ENCODE data around the gene PRSS22. TPM values are rescaled to one million over a fixed set of nuclear protein-coding genes. Genes with fewer than 3 reads are reported as not detected.

Gene PRSS22
- polyA plus RNA-seq, 1 experiment: 0.11 TPM

DNA sequence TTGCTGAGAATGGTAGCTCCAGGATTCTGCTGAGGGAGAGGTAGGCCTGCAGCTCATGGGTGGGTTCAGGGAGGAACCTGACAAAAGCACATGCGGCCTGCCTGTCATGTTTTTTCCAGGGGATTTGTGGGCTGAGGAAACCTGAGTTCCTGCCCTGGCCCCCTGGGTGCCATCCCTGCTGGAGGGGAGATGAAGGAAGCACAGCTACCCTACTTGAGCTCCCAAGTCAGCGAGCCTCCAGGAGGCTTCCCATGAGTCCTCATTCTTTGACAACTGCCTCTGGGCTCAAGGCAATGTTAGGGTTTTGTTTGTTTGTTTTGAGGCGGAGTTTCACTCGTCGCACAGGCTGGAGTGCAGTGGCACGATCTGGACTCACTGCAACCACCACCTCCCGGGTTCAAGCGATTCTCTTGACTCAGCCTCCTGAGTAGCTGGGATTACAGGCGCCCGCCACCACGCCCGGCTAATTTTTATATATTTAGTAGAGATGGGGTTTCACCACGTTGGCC, 41.6 kb upstream of the PRSS22 start:
- ChIA-PET POLR2A (interaction anchor here (1.7 kb wide), 1 partner anchor 16 kb away, joined by 6 read pairs; the partner anchor contains the start of gene FLYWCH2), CTCF (interaction anchor here (0.6 to 1.5 kb wide), 3 partner anchors 12 to 27 kb away, joined by 3 to 7 read pairs (median 4); no protein-coding TSS in a partner anchor)
- Histone ChIP-seq H3K27me3 (ENCODE audit: control insufficient read depth, insufficient read depth, low read length) (no peaks in the 10 kb centered on the region), H3K27ac (ENCODE audit: low read depth, low read length) (no peak overlapping the region), H3K4me3 (ENCODE audit: low read depth, low read length) (no peak overlapping the region), H3K9me3 (ENCODE audit: control insufficient read depth, insufficient read depth, low read length) (no peaks in the 10 kb centered on the region; the same call in 1 of the 2 replicates)
- no peak for DNase-seq (ENCODE audit: low read depth, low spot score)
- TF ChIP-seq, protein P1, sequence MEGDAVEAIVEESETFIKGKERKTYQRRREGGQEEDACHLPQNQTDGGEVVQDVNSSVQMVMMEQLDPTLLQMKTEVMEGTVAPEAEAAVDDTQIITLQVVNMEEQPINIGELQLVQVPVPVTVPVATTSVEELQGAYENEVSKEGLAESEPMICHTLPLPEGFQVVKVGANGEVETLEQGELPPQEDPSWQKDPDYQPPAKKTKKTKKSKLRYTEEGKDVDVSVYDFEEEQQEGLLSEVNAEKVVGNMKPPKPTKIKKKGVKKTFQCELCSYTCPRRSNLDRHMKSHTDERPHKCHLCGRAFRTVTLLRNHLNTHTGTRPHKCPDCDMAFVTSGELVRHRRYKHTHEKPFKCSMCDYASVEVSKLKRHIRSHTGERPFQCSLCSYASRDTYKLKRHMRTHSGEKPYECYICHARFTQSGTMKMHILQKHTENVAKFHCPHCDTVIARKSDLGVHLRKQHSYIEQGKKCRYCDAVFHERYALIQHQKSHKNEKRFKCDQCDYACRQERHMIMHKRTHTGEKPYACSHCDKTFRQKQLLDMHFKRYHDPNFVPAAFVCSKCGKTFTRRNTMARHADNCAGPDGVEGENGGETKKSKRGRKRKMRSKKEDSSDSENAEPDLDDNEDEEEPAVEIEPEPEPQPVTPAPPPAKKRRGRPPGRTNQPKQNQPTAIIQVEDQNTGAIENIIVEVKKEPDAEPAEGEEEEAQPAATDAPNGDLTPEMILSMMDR (IDR thresholded peaks at IDR 0.05; ENCODE audit: low read depth, low read length): no peak

DNA sequence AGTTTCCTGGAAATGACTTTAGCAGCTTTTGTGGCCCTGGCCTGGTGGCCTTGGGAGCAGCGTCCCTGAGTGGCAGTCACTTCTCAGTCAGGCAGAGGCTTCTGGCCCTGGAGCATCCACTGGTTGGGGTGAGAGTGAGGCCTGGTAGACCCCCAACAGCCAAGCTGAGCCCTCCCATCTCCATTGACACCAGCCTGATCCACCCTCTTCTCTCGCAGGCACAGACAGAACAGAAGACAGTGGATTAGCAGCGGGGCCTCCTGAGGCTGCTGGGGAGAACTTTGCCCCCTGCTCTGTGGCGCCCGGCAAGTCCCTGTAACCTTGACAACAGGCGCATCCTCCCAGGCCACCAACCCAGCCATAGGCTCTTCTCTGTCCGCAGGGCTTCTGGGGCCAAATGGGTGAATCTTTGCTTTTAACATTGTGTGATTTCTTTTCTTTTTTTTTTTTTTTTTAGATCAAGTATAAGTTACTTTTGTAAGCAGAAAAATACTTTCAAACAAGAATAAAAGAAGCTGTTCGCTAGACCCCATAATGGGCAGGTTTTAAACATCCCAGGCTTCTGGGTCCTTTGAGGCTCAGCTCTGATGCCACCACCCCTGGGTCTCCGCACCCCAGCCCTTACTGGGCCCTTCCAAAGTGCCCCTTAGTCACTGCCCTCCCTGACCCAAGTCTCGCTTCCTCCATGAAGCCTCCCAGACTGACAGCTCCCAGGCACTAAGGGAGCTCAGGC, 41.0 kb upstream of the PRSS22 start:
- CTCF ChIA-PET: interaction anchor here (0.9 to 1.5 kb wide), 2 partner anchors 20 to 28 kb away, joined by 3 to 4 read pairs; no protein-coding TSS in a partner anchor
- no peak for DNase-seq (ENCODE audit: low read depth, low spot score)

DNA sequence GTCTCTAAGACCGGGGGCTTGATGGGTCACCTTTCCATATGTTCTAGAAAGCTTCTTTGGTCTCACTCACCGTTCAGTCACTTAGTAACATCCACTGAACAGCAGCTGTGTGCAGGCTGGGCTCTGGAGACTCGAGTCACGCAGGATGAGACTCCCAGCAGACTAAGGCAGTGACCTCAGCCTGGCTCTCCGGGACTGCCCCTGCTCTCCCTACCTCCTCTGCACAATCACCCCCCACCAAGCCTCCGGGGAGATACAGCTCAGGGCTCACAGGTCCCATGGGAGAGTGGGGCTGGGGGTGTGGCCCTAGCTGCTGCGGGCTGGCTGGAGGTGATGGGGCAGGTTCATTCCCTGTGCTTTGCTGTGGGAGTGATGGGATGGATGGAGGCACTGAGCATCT, 39.1 kb upstream of the PRSS22 start:
- Histone ChIP-seq H3K27me3 (ENCODE audit: control insufficient read depth, insufficient read depth, low read length) (no peaks in the 10 kb centered on the region), H3K4me3 (ENCODE audit: low read depth, low read length) (no peak overlapping the region), H3K27ac (ENCODE audit: low read depth, low read length) (no peak overlapping the region), H3K9me3 (ENCODE audit: control insufficient read depth, insufficient read depth, low read length) (peaks cover 7% of the 10 kb centered on the region; the same call in 1 of the 2 replicates)
- CTCF ChIA-PET: no interaction called here
- TF ChIP-seq, protein P1 (IDR thresholded peaks at IDR 0.05; ENCODE audit: low read depth, low read length): no peak
- POLR2A ChIA-PET: no interaction called here
- no peak for DNase-seq (ENCODE audit: low read depth, low spot score)

More for the DNA sequence above, 41.0 kb upstream of the PRSS22 start:
- Histone ChIP-seq H3K27me3 (ENCODE audit: control insufficient read depth, insufficient read depth, low read length) (no peaks in the 10 kb centered on the region), H3K27ac (ENCODE audit: low read depth, low read length) (no peak overlapping the region), H3K4me3 (ENCODE audit: low read depth, low read length) (no peak overlapping the region), H3K9me3 (ENCODE audit: control insufficient read depth, insufficient read depth, low read length) (peaks cover 6% of the 10 kb centered on the region; the same call in 1 of the 2 replicates)
- POLR2A ChIA-PET: interaction anchor here (1.7 kb wide), 1 partner anchor 16 kb away, joined by 6 read pairs; the partner anchor contains the start of gene FLYWCH2
- TF ChIP-seq, protein P1 (IDR thresholded peaks at IDR 0.05; ENCODE audit: low read depth, low read length): no peak

DNA sequence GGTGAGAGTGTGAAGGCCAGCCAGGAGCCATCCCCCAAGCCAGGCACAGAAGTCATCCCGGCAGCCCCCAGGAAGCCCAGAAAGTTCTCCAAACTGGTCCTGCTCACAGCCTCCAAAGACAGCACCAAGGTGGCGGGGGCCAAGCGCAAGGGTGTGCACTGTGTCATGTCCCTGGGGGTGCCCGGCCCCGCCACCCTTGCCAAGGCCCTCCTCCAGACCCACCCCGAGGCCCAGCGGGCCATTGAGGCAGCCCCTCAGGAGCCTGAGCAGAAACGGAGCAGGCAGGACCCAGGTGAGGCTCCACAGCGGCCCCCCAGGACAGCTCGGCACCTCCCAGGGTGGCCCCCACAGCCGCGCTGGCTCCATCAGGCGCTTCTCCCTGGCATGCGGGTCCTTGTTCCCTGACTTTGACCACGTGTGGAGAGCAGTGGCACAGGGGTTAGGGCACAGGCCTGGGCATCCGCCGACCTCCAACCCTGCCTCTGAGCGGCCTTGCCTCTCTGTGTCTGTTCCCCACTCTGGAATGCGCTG, 38.6 kb upstream of the PRSS22 start:
- POLR2A ChIA-PET: no interaction called here
- TF ChIP-seq, protein P1 (IDR thresholded peaks at IDR 0.05; ENCODE audit: low read depth, low read length): no peak
- Histone ChIP-seq H3K27me3 (ENCODE audit: control insufficient read depth, insufficient read depth, low read length) (no peaks in the 10 kb centered on the region), H3K9me3 (ENCODE audit: control insufficient read depth, insufficient read depth, low read length) (peaks cover 7% of the 10 kb centered on the region; the same call in 1 of the 2 replicates), H3K4me3 (ENCODE audit: low read depth, low read length) (no peak overlapping the region), H3K27ac (ENCODE audit: low read depth, low read length) (no peak overlapping the region)
- CTCF ChIA-PET: no interaction called here
- no peak for DNase-seq (ENCODE audit: low read depth, low spot score)

DNA sequence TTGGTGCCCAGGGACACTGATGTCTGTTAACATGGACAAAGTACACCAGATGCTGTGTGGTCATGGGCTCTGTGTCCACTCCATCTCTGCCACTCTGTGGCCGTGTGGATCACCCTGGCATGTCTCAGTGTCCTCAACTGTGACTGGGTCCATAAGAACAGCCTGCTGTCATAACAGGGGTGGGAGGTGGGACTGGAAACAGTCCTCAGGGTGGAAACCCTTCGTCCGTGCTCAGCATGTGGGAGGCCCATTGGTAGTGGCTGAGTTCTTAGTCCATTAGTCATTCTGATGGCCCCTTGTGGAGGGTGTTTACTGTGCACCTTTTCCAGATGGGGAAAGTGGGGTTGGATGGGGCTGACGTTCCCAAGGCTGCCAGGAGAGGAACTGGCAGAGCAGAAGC, 37.8 kb upstream of the PRSS22 start:
- H3K27me3 ChIP-seq (ENCODE audit: control insufficient read depth, insufficient read depth, low read length): no peaks in the 10 kb centered on the region
- TF ChIP-seq, protein P1 (IDR thresholded peaks at IDR 0.05; ENCODE audit: low read depth, low read length): no peak
- peak overlapping the region; percentile 11 for H3K27ac ChIP-seq (ENCODE audit: low read depth, low read length)
- H3K9me3 ChIP-seq (ENCODE audit: control insufficient read depth, insufficient read depth, low read length): peaks cover 7% of the 10 kb centered on the region; the same call in 1 of the 2 replicates
- ChIA-PET CTCF (interaction anchor here (0.6 kb wide), 1 partner anchor 27 kb away, joined by 4 read pairs; no protein-coding TSS in a partner anchor), POLR2A (no interaction called here)
- no peak for DNase-seq (ENCODE audit: low read depth, low spot score)
- no peak overlapping the region for H3K4me3 ChIP-seq (ENCODE audit: low read depth, low read length)
